ENCODE data around the gene KLHL41. TPM values are rescaled to one million over a fixed set of nuclear protein-coding genes. Genes with fewer than 3 reads are reported as not detected.

KLHL41 gene
- total and polyA plus RNA-seq, 2 of the 13 experiments (the other 11 are each of a cell fraction or from before 2014, with no cell fraction given): 0.07 to 0.31 TPM

GRCh38 chr2:169472249-169472648, 37.3 kb upstream of the KLHL41 start:
- Histone ChIP-seq H3K36me3 (replicated peaks in 1 of 2; ENCODE audit: control insufficient read depth in 1 of 2, insufficient read depth in 2 of 2, low read length in 2 of 2) (no peaks in the 10 kb centered on the region), H3K79me2 (ENCODE audit: insufficient read depth, low read length) (no peaks in the 10 kb centered on the region), H3K27ac (ENCODE audit: extremely low read length, insufficient read depth, low read length) (no peak overlapping the region), H4K20me1 (ENCODE audit: insufficient read depth, low read length) (no peaks in the 10 kb centered on the region), H3K9ac (ENCODE audit: insufficient read depth, low read depth, low read length) (no peak overlapping the region), H3K27me3 (ENCODE audit: control insufficient read depth in 1 of 2, insufficient read depth in 2 of 2, low read length in 2 of 2) (no peaks in the 10 kb centered on the region), H3K4me1 (ENCODE audit: insufficient read depth, low read length) (peaks cover 11% of the 10 kb centered on the region), H3K9me3 (ENCODE audit: low read length) (no peaks in the 10 kb centered on the region), H3K4me2 (ENCODE audit: low read depth, low read length) (no peak overlapping the region), H3K4me3 (replicated peaks in 1 of 3; ENCODE audit: insufficient read depth in 1 of 3, low read depth in 2 of 3, low read length in 3 of 3) (no peak overlapping the region), H2AFZ (ENCODE audit: low read length) (no peak overlapping the region)
- POLR2A ChIA-PET: no interaction called here
- intact Hi-C loops (cut with micrococcal nuclease; ENCODE audit: unreplicated experiment) (no loop called here), in situ Hi-C loops (cut with HindIII; ENCODE audit: extremely low pct_ligation_motif_present, low pct_unique_long_range_greater_than_20kb) (loop anchor here (25.0 kb wide), 1 partner anchor 890 kb away; no protein-coding TSS in a partner anchor)
- FAIRE-seq: no peak
- WGBS (ENCODE audit: low lambda C conversion rate): 9% methylated on average over 1 of the region's 1 CpG
- TF ChIP-seq ZNF589 (CRISPR knock-in tag; conservative IDR thresholded peaks at IDR 0.05): no peak
- no peak for TF ChIP-seq IRF1 (CRISPR knock-in tag; IDR thresholded peaks at IDR 0.05; ENCODE audit: low read depth)
- no peak for TF ChIP-seq JDP2 (CRISPR knock-in tag; IDR thresholded peaks at IDR 0.05; ENCODE audit: borderline replicate concordance)
- no peak for TF ChIP-seq TCF12 (IDR thresholded peaks at IDR 0.05)
- no peak for TF ChIP-seq TCF12 (CRISPR knock-in tag; IDR thresholded peaks at IDR 0.05)
- TF ChIP-seq, protein P1, sequence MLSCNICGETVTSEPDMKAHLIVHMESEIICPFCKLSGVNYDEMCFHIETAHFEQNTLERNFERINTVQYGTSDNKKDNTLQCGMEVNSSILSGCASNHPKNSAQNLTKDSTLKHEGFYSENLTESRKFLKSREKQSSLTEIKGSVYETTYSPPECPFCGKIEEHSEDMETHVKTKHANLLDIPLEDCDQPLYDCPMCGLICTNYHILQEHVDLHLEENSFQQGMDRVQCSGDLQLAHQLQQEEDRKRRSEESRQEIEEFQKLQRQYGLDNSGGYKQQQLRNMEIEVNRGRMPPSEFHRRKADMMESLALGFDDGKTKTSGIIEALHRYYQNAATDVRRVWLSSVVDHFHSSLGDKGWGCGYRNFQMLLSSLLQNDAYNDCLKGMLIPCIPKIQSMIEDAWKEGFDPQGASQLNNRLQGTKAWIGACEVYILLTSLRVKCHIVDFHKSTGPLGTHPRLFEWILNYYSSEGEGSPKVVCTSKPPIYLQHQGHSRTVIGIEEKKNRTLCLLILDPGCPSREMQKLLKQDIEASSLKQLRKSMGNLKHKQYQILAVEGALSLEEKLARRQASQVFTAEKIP (CRISPR knock-in tag; IDR thresholded peaks at IDR 0.05; ENCODE audit: borderline replicate concordance): no peak
- TF ChIP-seq NFKB2 (CRISPR knock-in tag; IDR thresholded peaks at IDR 0.05; ENCODE audit: borderline replicate concordance): no peak
- TF ChIP-seq GTF3A (CRISPR knock-in tag; conservative IDR thresholded peaks at IDR 0.05): no peak
- no peak for TF ChIP-seq ZNF83 (CRISPR knock-in tag; IDR thresholded peaks at IDR 0.05; ENCODE audit: borderline replicate concordance)
- TF ChIP-seq, protein P2, sequence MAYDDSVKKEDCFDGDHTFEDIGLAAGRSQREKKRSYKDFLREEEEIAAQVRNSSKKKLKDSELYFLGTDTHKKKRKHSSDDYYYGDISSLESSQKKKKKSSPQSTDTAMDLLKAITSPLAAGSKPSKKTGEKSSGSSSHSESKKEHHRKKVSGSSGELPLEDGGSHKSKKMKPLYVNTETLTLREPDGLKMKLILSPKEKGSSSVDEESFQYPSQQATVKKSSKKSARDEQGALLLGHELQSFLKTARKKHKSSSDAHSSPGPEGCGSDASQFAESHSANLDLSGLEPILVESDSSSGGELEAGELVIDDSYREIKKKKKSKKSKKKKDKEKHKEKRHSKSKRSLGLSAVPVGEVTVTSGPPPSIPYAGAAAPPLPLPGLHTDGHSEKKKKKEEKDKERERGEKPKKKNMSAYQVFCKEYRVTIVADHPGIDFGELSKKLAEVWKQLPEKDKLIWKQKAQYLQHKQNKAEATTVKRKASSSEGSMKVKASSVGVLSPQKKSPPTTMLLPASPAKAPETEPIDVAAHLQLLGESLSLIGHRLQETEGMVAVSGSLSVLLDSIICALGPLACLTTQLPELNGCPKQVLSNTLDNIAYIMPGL (CRISPR knock-in tag; IDR thresholded peaks at IDR 0.05; ENCODE audit: borderline replicate concordance in 1 of 2, low read depth in 1 of 2): no peak
- no TSS peak for BruUV-seq (replicated peaks)
- DNase-seq (ENCODE audit: low spot score): no peak
- CTCF ChIA-PET (ENCODE audit: low intra/inter-chr PET ratio, low total read pairs): no interaction called here
- ATAC-seq: no peak

All from HepG2 (cell line).